ENCODE measurements around the gene CD300A.

- TF ChIP-seq CTCF (IDR thresholded peaks at IDR 0.05 in 4 of 5, conservative IDR thresholded peaks at IDR 0.05 in 1 of 5) (no peak), POLR2A (IDR thresholded peaks at IDR 0.05) (no peak)
Observed at GRCh38 chr17:74419928-74420411, 46.5 kb upstream of the CD300A start.
